Gastroesophageal sphincter (tissue), 3 donors: ENCODE measurements around the gene ENPP3.

ENCODE experiments used
- CTCF ChIP-seq, 4 experiments: fragments of 200-600 bp in 2 of 4; fragments of 450-650 bp in 2 of 4; sonication (generic) in 1 of 4; IDR thresholded peaks; one replicate each; pipeline ENCODE4 v1.5.1; 2017 to 2019; ENCODE audit warnings: antibody characterized with exemption in 4 of 4, mild to moderate bottlenecking in 2 of 4, moderate library complexity in 2 of 4
- POLR2A ChIP-seq, 2 donors: fragments of 450-650 bp; IDR thresholded peaks; one replicate each; pipeline ENCODE4 v1.6.1; 2017; ENCODE audit warnings: antibody characterized with exemption in 2 of 2, mild to moderate bottlenecking in 2 of 2, moderate library complexity in 1 of 2
- POLR2AphosphoS5 ChIP-seq: sonication (generic); formaldehyde crosslinking; IDR thresholded peaks from one replicate; pipeline ENCODE4 v1.6.1; 2017; ENCODE audit warnings: antibody characterized with exemption

DNA sequence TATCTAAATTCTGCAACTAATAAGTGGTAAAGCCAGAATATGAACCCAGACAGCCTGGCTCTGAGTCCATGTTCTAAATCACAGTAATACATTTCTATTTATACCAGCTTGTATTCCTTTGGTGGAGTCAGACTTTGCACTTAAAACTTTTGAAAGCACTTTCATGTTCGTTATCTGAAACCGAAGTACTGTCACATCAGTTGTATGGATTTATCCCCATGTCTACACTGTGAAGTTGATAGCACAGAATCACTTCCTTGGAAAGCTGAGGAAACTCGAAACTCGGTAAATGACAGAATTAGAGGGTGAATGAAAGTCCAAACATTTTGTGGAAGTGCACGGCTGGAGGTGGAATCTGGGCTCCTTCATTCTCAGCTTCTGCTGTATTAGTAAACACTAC lies 102.0 kb downstream of the ENPP3 start:
- TF ChIP-seq POLR2A (IDR thresholded peaks at IDR 0.05), result no peak
- TF ChIP-seq CTCF (IDR thresholded peaks at IDR 0.05), result no peak
- no peak for TF ChIP-seq POLR2AphosphoS5
